GM03348 (cell line): ENCODE results near the gene MACROD2.
"Not testable (repeated sequence)": the region's sequence is repeated elsewhere in the genome, so short reads cannot be mapped to it uniquely, and the experiment has no call there.

Experiments
- DNase-seq: peaks from one replicate; pipeline ENCODE4 v3.0.0; 2012; ENCODE audit warnings: low spot score

MACROD2 gene

GRCh38 chr20:15523400-15523799 is 1528.1 kb downstream of the MACROD2 start:
- no peak for DNase-seq

GRCh38 chr20:15528391-15529111 is 1533.2 kb downstream of the MACROD2 start:
- DNase-seq = no peak

GRCh38 chr20:15535863-15536262 is 1540.5 kb downstream of the MACROD2 start:
- no peak for DNase-seq

- not testable (repeated sequence) for DNase-seq
These were observed 1541.9 kb downstream of the MACROD2 start for GRCh38 chr20:15537200-15537599.

- no peak for DNase-seq
These were observed 1547.3 kb downstream of the MACROD2 start for GRCh38 chr20:15542655-15543054.

- no peak for DNase-seq
These were observed 1549.4 kb downstream of the MACROD2 start for GRCh38 chr20:15544742-15545141.

- DNase-seq = no peak
These were observed 1551.3 kb downstream of the MACROD2 start for GRCh38 chr20:15546525-15547023.

- DNase-seq = no peak
These were observed 1551.8 kb downstream of the MACROD2 start for GRCh38 chr20:15547119-15547518.

GRCh38 chr20:15550116-15550870 is 1555.0 kb downstream of the MACROD2 start:
- DNase-seq = no peak

GRCh38 chr20:15555913-15556312 is 1560.6 kb downstream of the MACROD2 start:
- DNase-seq = no peak

- DNase-seq = no peak
These were observed 1561.6 kb downstream of the MACROD2 start for GRCh38 chr20:15556869-15557268.

GRCh38 chr20:15561070-15561569 is 1565.8 kb downstream of the MACROD2 start:
- DNase-seq = no peak

GRCh38 chr20:15561707-15562404 is 1566.5 kb downstream of the MACROD2 start:
- DNase-seq = no peak

GRCh38 chr20:15563836-15564235 is 1568.5 kb downstream of the MACROD2 start:
- no peak for DNase-seq

- no peak for DNase-seq
These were observed 1569.7 kb downstream of the MACROD2 start for GRCh38 chr20:15564981-15565380.

- no peak for DNase-seq
These were observed 1570.5 kb downstream of the MACROD2 start for GRCh38 chr20:15565786-15566185.

GRCh38 chr20:15567219-15567618 is 1571.9 kb downstream of the MACROD2 start:
- no peak for DNase-seq

GRCh38 chr20:15570156-15570555 is 1574.8 kb downstream of the MACROD2 start:
- no peak for DNase-seq

GRCh38 chr20:15571056-15571455 is 1575.7 kb downstream of the MACROD2 start:
- no peak for DNase-seq

GRCh38 chr20:15575255-15575654 is 1579.9 kb downstream of the MACROD2 start:
- DNase-seq = no peak

GRCh38 chr20:15576411-15576810 is 1581.1 kb downstream of the MACROD2 start:
- DNase-seq = no peak

- DNase-seq = no peak
These were observed 1582.8 kb downstream of the MACROD2 start for GRCh38 chr20:15578113-15578512.
